ENCODE measurements around the gene GCC2.

- TF ChIP-seq, protein P1, sequence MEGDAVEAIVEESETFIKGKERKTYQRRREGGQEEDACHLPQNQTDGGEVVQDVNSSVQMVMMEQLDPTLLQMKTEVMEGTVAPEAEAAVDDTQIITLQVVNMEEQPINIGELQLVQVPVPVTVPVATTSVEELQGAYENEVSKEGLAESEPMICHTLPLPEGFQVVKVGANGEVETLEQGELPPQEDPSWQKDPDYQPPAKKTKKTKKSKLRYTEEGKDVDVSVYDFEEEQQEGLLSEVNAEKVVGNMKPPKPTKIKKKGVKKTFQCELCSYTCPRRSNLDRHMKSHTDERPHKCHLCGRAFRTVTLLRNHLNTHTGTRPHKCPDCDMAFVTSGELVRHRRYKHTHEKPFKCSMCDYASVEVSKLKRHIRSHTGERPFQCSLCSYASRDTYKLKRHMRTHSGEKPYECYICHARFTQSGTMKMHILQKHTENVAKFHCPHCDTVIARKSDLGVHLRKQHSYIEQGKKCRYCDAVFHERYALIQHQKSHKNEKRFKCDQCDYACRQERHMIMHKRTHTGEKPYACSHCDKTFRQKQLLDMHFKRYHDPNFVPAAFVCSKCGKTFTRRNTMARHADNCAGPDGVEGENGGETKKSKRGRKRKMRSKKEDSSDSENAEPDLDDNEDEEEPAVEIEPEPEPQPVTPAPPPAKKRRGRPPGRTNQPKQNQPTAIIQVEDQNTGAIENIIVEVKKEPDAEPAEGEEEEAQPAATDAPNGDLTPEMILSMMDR (IDR thresholded peaks at IDR 0.05): no peak
- no peak for TF ChIP-seq ZFX (IDR thresholded peaks at IDR 0.05; ENCODE audit: borderline replicate concordance)
These were observed 41.6 kb downstream of the GCC2 start for GRCh38 chr2:108490506-108491122.
